ENCODE results near the gene KCNAB1.

- no peak for TF ChIP-seq CTCF (IDR thresholded peaks at IDR 0.05; ENCODE audit: low read length)
- TF ChIP-seq EZH2 (optimal IDR thresholded peaks at IDR 0.05; ENCODE audit: low read depth, low read length) = no peak
- no peak for TF ChIP-seq EZH2phosphoT487 (IDR thresholded peaks at IDR 0.05; ENCODE audit: low read length)
Observed at GRCh38 chr3:156183396-156183795, 63.0 kb downstream of the KCNAB1 start.
